Fibroblast of the aortic adventitia (primary cell): ENCODE measurements around the gene SAMD4A. TPM values are rescaled to one million over a fixed set of nuclear protein-coding genes. Genes with fewer than 3 reads are reported as not detected.

Experiments
- DNase-seq: peaks from one replicate; pipeline ENCODE4 v3.0.0-alpha.2; 2010; ENCODE audit warnings: low read depth
- H3K4me3 ChIP-seq: 2 replicates; pipeline ENCODE4 v1.5.1; 2011; ENCODE audit warnings: low read depth, mild to moderate bottlenecking, control low read depth, low read length, moderate library complexity
- CTCF ChIP-seq: IDR thresholded peaks from 2 replicates; pipeline ENCODE4 v1.5.1; 2011; ENCODE audit warnings: mild to moderate bottlenecking, low read length, control low read depth, inconsistent platforms; ENCODE audit not compliant: insufficient read depth
- total RNA-seq: library from RNA; depleted of rRNA; stranded (reverse); fragments of >200 nt; gene quantifications from 2 replicates; pipeline ENCODE4 v1.2.3, GENCODE V29; 2012; ENCODE audit warnings: low replicate concordance

Gene SAMD4A
- total RNA-seq, 1 donor, result 20.1 TPM

GRCh38 chr14:54784060-54784459 is 217.1 kb downstream of the SAMD4A start:
- no peak for DNase-seq
- TF ChIP-seq CTCF, result no peak
- no peak overlapping the region for H3K4me3 ChIP-seq

- TF ChIP-seq CTCF, result no peak
- no peak for DNase-seq
- no peak overlapping the region for H3K4me3 ChIP-seq
Measured at GRCh38 chr14:54784657-54785056, 217.7 kb downstream of the SAMD4A start.

- no peak for DNase-seq
Measured at GRCh38 chr14:54785136-54785777, 218.3 kb downstream of the SAMD4A start.

DNA sequence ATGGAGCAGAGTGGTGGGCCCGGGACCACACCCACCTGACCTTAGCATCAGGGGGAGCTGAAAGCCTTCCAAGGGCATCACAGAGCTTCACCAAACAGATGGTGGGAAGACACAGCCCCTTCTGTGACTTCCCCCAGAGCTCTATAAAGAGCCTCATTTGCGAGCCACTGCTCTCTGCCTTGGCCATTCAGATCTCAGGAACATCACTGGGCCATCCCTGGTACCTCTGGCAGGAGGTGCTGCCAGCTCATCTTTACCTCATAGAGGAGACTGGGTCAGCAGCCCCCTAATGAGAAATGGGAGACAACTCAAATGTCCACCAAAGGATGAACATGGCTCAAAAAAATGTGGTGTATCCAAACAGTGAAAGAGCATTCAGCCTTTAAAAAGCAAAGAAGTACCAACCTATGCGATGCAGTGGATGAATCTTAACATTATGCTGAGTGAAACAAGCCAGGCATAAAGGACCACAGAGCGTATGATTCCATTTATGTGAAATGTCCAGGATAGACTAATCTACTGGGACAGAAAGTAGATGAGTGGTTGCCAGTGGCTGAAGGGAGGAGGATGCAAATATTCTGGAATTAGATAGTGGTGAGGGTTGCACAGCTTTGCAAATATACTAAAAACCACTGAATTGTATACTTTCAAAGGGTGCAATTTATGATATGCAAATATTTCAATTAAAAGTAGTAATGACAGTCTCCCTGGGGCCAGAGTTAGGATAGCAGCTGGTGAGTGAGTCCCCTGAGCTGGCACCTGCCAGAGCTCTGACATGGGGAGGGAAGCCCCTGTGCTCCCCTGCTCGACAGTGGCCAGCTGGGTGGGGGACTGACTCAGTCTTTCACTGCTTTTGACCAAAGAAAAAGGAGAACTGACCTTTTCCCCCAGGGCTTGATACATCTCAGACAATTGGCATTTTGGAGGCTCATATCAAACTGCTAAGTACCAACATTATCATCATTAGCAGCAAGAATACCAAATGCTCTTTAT is 219.1 kb downstream of the SAMD4A start:
- H3K4me3 ChIP-seq, result no peak overlapping the region
- no peak for TF ChIP-seq CTCF
- DNase-seq, result no peak

More at GRCh38 chr14:54785136-54785777, 218.3 kb downstream of the SAMD4A start:
- TF ChIP-seq CTCF, result no peak
- H3K4me3 ChIP-seq, result no peak overlapping the region

- no peak overlapping the region for H3K4me3 ChIP-seq
- TF ChIP-seq CTCF, result no peak
- DNase-seq, result no peak
Measured at GRCh38 chr14:54786838-54787237, 219.9 kb downstream of the SAMD4A start.

DNA sequence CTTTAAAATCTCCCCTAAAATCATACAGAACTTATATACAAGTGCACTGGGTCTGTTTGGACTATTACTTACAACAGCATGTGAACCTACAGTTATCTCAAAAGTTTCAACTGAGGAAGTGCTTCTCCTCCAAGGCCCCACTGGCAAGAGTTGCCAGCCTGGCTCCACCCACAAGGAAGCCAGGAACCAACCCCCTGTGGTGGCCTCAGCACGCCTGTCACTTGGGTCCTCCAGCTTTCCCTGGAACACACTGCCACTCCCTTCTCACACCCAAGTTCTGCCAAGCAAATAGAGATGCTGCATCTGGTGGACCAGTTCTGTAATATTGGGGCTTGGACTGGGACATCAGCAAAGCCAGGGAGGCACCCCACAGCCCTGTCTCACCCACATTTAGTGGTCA is 220.3 kb downstream of the SAMD4A start:
- no peak for TF ChIP-seq CTCF
- H3K4me3 ChIP-seq, result no peak overlapping the region

More for the DNA sequence above, 220.3 kb downstream of the SAMD4A start:
- no peak for DNase-seq
